GM19468 (cell line): ENCODE measurements around the gene MARK3.

Source experiments
- ATAC-seq: cut with Tn5 transposase; IDR thresholded peaks from one replicate; pipeline ENCODE4 v1.9.1; 2021; ENCODE audit warnings: mild to moderate bottlenecking, moderate library complexity, moderate number of reproducible peaks; ENCODE audit not compliant: unreplicated experiment; ENCODE audit errors: extremely low read depth

Gene MARK3

DNA sequence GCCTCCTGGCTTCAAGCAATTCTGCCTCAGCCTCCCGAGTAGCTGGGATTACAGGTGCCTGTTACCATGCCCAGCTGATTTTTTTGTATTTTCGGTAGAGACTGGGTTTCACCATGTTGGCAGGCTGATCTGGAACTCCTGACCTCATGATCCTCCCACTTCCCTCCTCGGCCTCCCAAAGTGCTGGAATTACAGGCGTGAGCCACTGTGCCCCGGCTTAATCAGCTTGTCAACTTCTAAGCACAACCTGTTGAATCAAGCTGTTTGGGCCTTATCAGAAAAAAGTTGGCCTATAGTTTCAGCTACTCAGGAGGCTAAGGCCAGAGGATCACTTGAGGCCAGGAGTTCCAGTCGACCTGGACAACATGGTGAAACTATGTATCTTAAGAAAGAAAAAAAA lies 7.9 kb downstream of the MARK3 start:
- no peak for ATAC-seq

DNA sequence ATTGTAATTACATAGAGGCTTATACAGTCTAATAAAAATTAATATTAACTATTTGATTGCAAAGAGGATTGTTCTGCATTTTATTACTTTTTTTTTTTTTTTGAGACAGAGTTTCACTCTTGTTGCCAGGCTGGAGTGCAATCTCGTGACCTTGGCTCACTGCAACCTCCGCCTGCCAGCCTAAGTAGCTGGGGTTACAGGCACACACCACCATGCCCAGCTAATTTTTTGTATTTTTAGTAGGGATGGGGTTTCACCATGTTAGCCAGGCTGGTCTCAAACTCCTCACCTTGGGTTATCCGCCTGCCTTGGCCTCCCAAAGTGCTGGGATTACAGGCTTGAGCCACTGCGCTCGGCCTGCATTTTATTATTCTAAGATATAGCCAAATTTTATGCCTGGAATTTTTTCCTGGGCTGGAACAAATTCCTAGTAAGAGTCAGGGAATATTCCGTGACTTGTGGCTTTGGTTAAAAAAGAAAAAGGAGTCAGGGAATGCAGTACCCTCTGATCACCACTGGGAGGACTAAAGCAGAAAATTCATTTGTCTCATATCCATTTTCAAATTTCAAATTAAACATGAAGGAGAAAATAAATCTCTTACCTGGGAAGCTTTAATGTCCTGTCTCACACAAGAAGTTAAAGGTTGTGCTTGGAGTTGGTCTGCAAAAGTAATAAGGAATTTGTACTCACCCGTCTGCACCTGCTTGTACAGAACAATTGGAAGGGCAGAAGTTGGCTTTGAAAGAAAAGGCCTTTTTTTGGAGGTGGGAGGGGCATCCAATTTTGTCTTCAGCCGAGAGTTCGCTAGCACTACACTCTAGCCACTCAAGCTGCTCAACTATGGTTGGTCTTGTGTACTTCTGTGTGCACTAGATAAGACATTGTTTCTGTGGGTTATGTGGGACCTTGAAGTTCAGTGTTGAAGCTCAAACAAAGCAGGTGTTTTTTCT lies 8.7 kb downstream of the MARK3 start:
- no peak for ATAC-seq

DNA sequence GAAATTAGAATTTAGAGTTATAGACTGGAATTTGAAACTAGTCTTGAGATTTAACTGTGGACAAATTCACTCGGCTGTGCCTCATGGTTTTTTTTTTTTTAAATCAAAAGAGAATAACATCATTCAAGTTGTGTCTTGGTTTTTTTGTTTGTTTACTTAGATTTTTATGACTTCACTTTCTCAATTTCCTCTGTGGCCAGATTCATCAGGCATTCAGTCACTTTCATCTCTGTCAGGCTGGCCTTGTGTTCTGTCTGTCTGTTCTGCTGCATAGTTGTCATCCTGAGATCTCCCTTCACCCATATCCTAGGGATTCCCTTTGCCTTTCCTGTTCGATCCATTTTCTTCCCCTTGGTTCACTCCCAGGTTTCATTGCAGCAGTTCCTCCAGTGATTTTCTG lies 10.0 kb downstream of the MARK3 start:
- ATAC-seq: no peak

DNA sequence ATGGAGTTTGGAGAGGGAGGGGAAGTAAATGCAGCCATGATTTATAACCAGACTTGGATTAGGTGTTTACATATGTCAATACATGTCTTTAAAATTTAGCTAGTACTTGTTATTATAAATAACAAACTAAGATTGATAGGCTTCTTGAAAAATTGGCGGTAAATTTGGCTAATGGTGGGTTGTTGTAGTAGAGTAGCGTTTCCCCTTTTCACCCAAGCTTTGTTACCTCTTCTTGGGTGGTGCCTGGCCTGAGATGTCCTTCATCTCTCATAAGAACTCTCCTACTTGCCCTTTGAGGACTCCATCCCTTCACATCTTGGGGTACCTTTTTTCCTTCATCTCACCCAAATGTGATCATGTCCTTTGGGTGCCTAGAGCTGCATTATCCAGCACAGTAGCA lies 11.2 kb downstream of the MARK3 start:
- no peak for ATAC-seq

- no peak for ATAC-seq
Measured at GRCh38 chr14:103398427-103399195, 13.4 kb downstream of the MARK3 start.

DNA sequence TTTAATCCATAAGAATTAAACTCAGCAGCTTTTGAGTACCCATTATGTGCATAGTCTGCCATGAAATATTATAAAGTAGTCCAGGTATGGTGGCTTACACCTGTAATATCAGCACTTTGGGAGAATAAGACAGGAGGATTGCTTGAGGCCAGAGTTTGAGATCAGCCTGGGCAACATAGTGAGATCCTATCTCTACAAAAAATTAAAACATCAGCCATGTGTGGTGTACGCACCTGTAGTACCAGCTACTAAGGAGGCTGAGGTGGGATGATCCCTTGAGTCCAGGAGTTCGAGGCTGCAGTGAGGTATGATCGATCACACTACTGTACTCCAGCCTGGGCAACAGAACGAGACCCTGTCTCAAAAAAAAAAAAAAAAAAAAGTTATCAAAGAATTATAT lies 15.3 kb downstream of the MARK3 start:
- ATAC-seq: no peak

DNA sequence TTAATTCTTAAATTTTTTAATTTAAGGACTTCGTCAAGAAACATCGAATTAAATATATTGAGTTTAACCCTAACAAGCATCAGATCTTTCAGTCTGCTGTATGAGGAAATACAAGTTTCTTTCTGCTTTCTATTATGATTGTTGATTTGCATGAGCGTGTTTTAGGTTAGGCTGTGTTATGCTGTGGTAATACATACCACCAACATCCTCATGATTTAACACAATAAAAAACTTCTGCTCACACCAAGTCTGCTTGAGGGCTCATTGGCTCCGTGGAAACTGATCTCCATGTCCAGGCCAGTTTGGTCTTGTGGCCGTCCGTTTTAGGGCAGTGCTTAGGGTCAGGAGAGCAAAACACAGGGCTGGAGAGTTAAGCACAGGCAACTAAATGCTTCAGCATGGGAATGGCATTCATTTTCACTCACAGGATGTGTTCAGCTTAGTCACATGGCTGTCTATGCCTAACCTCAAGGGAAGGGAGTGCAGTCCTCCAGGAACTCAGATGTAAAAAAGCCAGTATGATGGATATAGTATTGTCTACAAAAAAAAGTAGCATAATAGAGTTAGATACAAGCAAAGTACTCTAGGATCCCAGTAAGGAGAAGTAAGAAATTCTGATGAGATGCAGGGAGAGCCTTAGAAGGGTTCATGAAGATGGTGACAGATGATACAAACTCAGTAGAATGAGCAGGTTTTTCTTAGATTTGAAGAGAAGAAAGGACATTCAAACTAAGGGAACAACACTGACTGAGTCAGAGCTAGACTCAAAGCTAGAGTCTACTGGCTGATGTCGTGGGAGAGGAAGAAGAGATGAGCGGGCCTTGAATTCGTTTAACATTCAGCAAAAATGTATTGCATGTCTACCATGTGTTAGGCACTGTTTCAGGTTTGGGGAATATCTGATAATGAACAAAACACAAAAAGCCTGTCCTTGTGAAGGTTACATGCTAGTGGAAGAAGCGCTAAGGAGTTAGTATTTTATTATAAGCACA lies 16.3 kb downstream of the MARK3 start:
- no peak for ATAC-seq

DNA sequence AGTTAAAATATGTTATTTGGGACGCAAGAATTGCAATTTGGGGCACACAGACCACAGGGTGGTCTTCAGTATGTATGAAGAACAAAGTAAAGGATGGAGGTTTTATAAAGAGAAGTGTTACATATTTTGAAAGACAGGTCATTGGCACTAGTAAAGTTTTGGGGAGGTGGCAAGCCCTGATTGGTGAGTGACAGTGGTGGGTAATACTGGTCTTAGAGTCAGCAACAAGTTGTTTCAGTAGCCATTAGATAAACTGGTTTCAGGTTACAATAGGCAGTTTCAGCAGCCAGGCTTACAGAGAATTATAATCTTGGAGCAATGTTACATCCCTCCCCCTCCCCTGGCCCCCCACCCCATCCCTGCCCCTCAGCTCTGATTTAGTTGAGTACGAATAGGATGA lies 17.5 kb downstream of the MARK3 start:
- no peak for ATAC-seq

- no peak for ATAC-seq
Measured at GRCh38 chr14:103404032-103404918, 19.1 kb downstream of the MARK3 start.

DNA sequence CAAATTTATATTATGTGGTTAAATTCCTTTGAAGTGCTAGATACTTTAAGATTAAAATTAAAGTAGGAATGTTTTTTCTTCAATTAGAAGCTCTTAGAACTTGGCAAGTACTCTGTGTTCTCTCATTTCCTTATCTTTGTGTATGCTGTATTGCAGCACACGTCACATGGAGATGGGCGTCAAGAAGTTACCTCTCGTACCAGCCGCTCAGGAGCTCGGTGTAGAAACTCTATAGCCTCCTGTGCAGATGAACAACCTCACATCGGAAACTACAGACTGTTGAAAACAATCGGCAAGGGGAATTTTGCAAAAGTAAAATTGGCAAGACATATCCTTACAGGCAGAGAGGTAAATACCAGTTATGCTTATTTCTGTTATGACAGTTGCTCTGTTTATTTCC lies 19.7 kb downstream of the MARK3 start:
- ATAC-seq: no peak

GRCh38 chr14:103408491-103409155 lies 23.4 kb downstream of the MARK3 start:
- no peak for ATAC-seq

DNA sequence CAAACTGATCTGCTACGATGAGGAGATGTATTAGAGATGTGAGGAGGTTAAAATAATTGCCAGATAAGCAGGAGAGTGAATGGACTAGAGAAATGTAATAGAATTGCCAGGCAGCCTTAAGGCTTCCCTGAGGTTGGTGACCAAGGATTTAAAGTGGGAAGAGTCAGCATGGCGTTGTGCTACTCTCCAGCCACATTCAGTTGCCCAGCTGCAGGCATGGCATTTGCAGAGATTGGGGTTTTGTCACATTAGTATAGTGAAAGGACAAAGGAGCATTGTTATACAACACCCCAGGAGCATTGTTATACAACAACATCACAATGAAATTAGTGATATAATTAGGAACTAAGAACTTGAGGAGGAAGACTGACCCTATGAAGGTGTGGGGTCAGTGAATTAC lies 31.7 kb downstream of the MARK3 start:
- no peak for ATAC-seq

DNA sequence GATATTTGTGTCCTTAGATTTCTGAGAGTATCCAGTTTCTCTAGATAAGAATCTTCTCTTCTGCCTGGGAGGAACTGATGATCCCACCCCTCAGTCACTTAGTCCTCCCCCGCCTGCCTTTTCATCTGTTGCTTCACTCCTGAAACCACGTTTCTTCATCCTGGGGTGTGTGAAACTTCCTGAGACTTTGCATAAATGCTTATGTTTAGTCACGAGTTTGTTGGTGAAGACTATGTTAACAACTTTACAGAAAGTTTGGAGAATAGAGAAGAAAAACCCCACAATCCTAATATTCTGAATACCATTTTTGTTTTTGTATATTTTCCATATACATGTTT lies 33.2 kb downstream of the MARK3 start:
- no peak for ATAC-seq

DNA sequence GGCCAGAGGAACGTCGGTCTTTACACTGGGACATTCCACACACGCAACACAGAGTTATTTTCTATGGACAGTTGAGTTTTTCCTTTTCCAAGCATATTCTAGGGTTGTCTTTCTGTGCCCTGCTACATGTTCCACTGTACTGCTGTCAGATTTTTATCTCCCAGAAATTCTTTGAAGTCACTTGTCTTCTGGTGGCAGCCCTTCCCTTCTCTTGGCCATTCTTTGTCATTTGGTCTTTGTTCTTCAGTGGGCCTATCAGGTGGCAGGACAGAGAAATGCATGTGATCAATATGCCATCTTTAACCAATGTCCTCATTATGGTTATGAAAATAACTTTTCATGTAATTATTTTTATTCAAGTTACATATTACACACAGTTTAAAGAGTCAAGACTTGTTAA lies 36.3 kb downstream of the MARK3 start:
- no peak for ATAC-seq

- no peak for ATAC-seq
Measured at GRCh38 chr14:103423050-103423461, 37.8 kb downstream of the MARK3 start.

DNA sequence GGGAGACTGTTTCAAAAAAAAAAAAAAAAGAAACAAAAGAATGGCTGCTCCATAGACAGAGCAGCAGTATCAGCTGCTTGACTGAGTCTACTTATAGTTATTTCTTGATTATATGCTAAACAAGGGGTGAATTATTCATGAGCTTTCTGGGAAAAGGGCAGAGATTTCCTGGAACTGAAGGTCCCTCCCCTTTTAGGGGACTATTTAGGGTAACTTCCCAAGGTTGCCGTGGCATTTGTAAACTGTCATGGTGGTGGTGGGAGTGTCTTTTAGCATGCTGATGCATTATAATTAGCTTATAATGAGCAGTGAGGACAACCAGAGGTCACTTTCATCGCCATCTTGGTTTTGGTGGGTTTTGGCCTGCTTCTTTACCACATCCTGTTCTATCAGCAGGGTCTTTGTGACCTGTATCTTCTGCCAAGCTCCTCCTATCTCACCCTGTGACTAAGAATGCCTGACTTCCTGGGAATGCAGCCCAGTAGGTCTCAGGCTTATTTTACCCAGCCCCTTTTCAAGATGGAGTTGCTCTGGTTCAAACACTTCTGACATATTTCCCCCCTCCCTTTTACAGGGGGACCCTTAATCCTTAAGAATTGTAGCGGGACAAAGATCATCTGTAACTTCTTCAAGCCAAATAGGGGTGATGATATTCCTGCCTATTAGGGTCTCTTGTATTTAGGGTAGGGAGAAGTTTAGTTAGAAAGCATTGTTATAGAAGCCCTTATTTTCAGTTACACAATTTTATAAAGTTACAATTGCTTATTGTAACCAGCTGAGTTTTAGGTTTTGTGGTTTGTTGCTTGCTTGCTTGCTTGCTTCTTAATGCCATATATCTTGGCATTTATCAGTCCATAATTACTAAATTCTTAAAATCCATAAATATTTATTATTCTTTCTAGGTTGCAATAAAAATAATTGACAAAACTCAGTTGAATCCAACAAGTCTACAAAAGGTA lies 42.5 kb downstream of the MARK3 start:
- ATAC-seq: no peak

- ATAC-seq: no peak
Measured at GRCh38 chr14:103428723-103429556, 43.7 kb downstream of the MARK3 start.
